ENCODE results near the gene ATF7IP2. TPM values are rescaled to one million over a fixed set of nuclear protein-coding genes. Genes with fewer than 3 reads are reported as not detected.

Gene ATF7IP2
- total and polyA plus RNA-seq, 9 of the 15 experiments (the other 6 are each of a cell fraction or from before 2014, with no cell fraction given): 131 to 515 (median 196) TPM

DNA sequence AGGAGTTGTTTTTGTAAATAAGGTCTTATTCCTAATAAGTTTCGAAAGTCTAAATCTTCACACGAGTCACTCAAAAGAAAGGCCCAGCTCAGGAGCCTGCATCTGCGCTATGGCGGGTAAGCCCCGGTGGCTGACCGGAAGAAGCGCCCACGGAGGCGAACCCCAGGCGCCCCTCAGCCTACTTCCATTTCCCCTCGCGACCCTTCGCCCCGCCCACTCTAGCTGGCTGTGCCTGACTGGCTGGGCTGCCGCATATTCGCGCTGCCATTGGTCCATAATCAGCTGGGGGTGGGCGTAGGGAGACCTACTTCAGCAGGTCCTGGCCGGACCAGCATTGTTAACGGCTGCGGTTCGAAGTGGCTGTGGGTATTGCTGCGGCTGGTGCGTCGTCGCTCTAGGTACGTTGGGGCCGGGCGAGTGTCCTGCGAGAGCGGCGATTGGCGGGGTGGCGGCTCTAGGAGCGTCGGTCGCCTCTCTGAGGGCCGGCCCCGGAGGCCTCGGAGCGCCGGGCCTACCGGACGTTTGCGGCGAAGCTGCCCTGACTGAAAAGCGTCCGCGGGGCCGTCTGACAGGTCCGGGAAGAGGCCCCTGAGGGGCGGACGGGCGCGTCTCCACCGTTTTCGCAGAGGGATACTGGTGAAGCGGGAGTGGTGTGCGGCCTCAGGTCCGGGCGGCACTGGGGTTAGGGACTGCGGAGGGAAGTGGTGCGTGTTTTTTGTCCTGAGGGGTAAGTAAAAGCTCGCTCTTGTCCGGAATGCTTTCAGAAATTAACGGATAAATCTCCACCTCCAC is at the start of gene ATF7IP2 (continued):
- TF ChIP-seq ZNF449 (CRISPR knock-in tag; IDR thresholded peaks at IDR 0.05) (no peak), TAF9B (IDR thresholded peaks at IDR 0.05; ENCODE audit: partially characterized antibody) (peak; percentile 79), CHCHD3 (CRISPR knock-in tag; IDR thresholded peaks at IDR 0.05) (no peak), E2F4 (CRISPR knock-in tag; IDR thresholded peaks at IDR 0.05; ENCODE audit: low read depth) (no peak), ZNF175 (CRISPR knock-in tag; IDR thresholded peaks at IDR 0.05; ENCODE audit: low read depth) (peak; percentile 41; the same call in 1 of the 2 replicates), HNRNPK (IDR thresholded peaks at IDR 0.05; ENCODE audit: low read depth, low read length, poor library complexity, severe bottlenecking) (no peak), TEAD2 (tag; IDR thresholded peaks at IDR 0.05) (no peak), UBTF (IDR thresholded peaks at IDR 0.05; ENCODE audit: borderline replicate concordance in 1 of 2, low read depth in 2 of 2, low read length in 2 of 2) (peak; percentile 81 to 88; a peak in 2 of 4 replicates)
